WTC11 (cell line): Measurements from ENCODE around the gene IMPDH1. TPM values are rescaled to one million over a fixed set of nuclear protein-coding genes. Genes with fewer than 3 reads are reported as not detected.

Experiments used
- ATAC-seq: fragments of 200-7000 bp; cut with Tn5 transposase; 2 replicates; pipeline ENCODE4 v1.10.0; 2021; ENCODE audit warnings: mild to moderate bottlenecking, moderate library complexity
- CTCF ChIA-PET: fragments of 300-600 bp; sonication (Branson Sonifier 250); formaldehyde crosslinking; loops from one replicate; lab custom pipeline; 2021; ENCODE audit warnings: antibody characterized with exemption; lab: Charles Lee
- POLR2A ChIA-PET: fragments of 350-600 bp; sonication (Branson Sonifier 250); formaldehyde crosslinking; loops from one replicate; lab custom pipeline; 2021; ENCODE audit warnings: antibody characterized with exemption; lab: Charles Lee
- DNase-seq: peaks from one replicate; pipeline ENCODE4 v3.0.0; 2021; ENCODE audit warnings: low spot score
- H3K27ac Mint-ChIP-seq: 2 replicates; pipeline ENCODE4 v1.8.0; 2021; ENCODE audit warnings: mixed read lengths
- H3K27me3 Mint-ChIP-seq: 2 replicates; pipeline ENCODE4 v1.8.0; 2021; ENCODE audit warnings: low read depth, mild to moderate bottlenecking, moderate library complexity, mixed read lengths
- H3K36me3 Mint-ChIP-seq: 2 replicates; pipeline ENCODE4 v1.8.0; 2021; ENCODE audit warnings: mixed read lengths
- H3K4me1 Mint-ChIP-seq: 2 replicates; pipeline ENCODE4 v1.8.0; 2022; ENCODE audit warnings: mixed read lengths
- H3K4me3 Mint-ChIP-seq: 2 replicates; pipeline ENCODE4 v1.8.0; 2021; ENCODE audit warnings: mild to moderate bottlenecking, moderate library complexity, mixed read lengths
- H3K9me3 Mint-ChIP-seq: 2 replicates; pipeline ENCODE4 v1.8.0; 2021; ENCODE audit warnings: mixed read lengths
- ATF1 ChIP-seq: sonication (generic); formaldehyde crosslinking; IDR thresholded peaks from 2 replicates; pipeline ENCODE4 v1.8.1; 2023; ENCODE audit warnings: mild to moderate bottlenecking, moderate library complexity, missing genetic modification reagents
- ESRRA ChIP-seq: sonication (generic); formaldehyde crosslinking; IDR thresholded peaks from 2 replicates; pipeline ENCODE4 v1.8.1; 2022; ENCODE audit warnings: mild to moderate bottlenecking, missing genetic modification reagents, borderline replicate concordance
- FOXJ3 ChIP-seq: sonication (generic); formaldehyde crosslinking; IDR thresholded peaks from 2 replicates; pipeline ENCODE4 v1.9.0; 2021; ENCODE audit warnings: missing genetic modification reagents, mild to moderate bottlenecking, borderline replicate concordance
- GABPB1 ChIP-seq: sonication (generic); formaldehyde crosslinking; IDR thresholded peaks from 2 replicates; pipeline ENCODE4 v1.8.1; 2023; ENCODE audit warnings: mild to moderate bottlenecking, missing genetic modification reagents
- GRHL2 ChIP-seq: fragments of 250-450 bp; sonication (Bioruptor Pico); IDR thresholded peaks from 2 replicates; pipeline ENCODE4 v1.8.0; 2022; ENCODE audit warnings: mild to moderate bottlenecking, moderate library complexity; ENCODE audit not compliant: insufficient replicate concordance, severe bottlenecking
- JUN ChIP-seq: sonication (generic); formaldehyde crosslinking; IDR thresholded peaks from 2 replicates; pipeline ENCODE4 v1.8.0; 2023; ENCODE audit warnings: mild to moderate bottlenecking, missing genetic modification reagents
- KAT7 ChIP-seq: sonication (generic); formaldehyde crosslinking; IDR thresholded peaks from 2 replicates; pipeline ENCODE4 v1.8.1; 2023; ENCODE audit warnings: missing genetic modification reagents, mild to moderate bottlenecking, borderline replicate concordance
- NFATC4 ChIP-seq: fragments of 250-450 bp; sonication (Bioruptor Pico); IDR thresholded peaks from 2 replicates; pipeline ENCODE4 v1.9.0; 2021; ENCODE audit warnings: mild to moderate bottlenecking
- NFYB ChIP-seq: sonication (generic); formaldehyde crosslinking; conservative IDR thresholded peaks from 2 replicates; pipeline ENCODE4 v1.8.0; 2022; ENCODE audit warnings: low read depth, missing genetic modification reagents
- RELA ChIP-seq: sonication (generic); formaldehyde crosslinking; IDR thresholded peaks from 2 replicates; pipeline ENCODE4 v1.8.1; 2022; ENCODE audit warnings: missing genetic modification reagents, mild to moderate bottlenecking, borderline replicate concordance
- RORB ChIP-seq: fragments of 250-450 bp; sonication (Bioruptor Pico); IDR thresholded peaks from 2 replicates; pipeline ENCODE4 v1.9.0; 2021; ENCODE audit warnings: mild to moderate bottlenecking
- SMAD4 ChIP-seq: sonication (generic); formaldehyde crosslinking; IDR thresholded peaks from 2 replicates; pipeline ENCODE4 v1.8.0; 2022; ENCODE audit warnings: mild to moderate bottlenecking, missing genetic modification reagents
- TEAD4 ChIP-seq: sonication (generic); formaldehyde crosslinking; IDR thresholded peaks from 2 replicates; pipeline ENCODE4 v1.8.0; 2022; ENCODE audit warnings: mild to moderate bottlenecking, missing genetic modification reagents
- ZNF423 ChIP-seq: fragments of 250-450 bp; sonication (Bioruptor Pico); IDR thresholded peaks from 2 replicates; pipeline ENCODE4 v2.1.2; 2022; ENCODE audit warnings: mild to moderate bottlenecking, moderate library complexity
- total RNA-seq: library from RNA; stranded (reverse); gene quantifications from 3 replicates; pipeline ENCODE4 v1.2.3, GENCODE V29; 2021
- TF ChIP-seq, protein P1 (sequence below): sonication (generic); formaldehyde crosslinking; IDR thresholded peaks from 2 replicates; pipeline ENCODE4 v1.8.1; 2023; ENCODE audit warnings: mild to moderate bottlenecking, missing genetic modification reagents, moderate library complexity
- TF ChIP-seq, protein P2 (sequence below): fragments of 250-450 bp; sonication (Bioruptor Pico); IDR thresholded peaks from 2 replicates; pipeline ENCODE4 v1.9.0; 2021; ENCODE audit warnings: moderate library complexity, mild to moderate bottlenecking, inconsistent platforms, borderline replicate concordance
- TF ChIP-seq, protein P3 (sequence below): sonication (generic); formaldehyde crosslinking; IDR thresholded peaks from 2 replicates; pipeline ENCODE4 v1.8.1; 2022; ENCODE audit warnings: missing genetic modification reagents, borderline replicate concordance
- TF ChIP-seq, protein P4 (sequence below): sonication (generic); formaldehyde crosslinking; IDR thresholded peaks from 2 replicates; pipeline ENCODE4 v1.8.1; 2023; ENCODE audit warnings: mild to moderate bottlenecking, moderate library complexity, missing genetic modification reagents
- TF ChIP-seq, protein P5 (sequence below): sonication (generic); formaldehyde crosslinking; IDR thresholded peaks from 2 replicates; pipeline ENCODE4 v1.8.0; 2022; ENCODE audit warnings: missing genetic modification reagents
- TF ChIP-seq, protein P6 (sequence below): fragments of 250-450 bp; sonication (Bioruptor Pico); IDR thresholded peaks from 2 replicates; pipeline ENCODE4 v1.9.0; 2021; ENCODE audit warnings: mild to moderate bottlenecking, borderline replicate concordance
- TF ChIP-seq, protein P7 (sequence below): sonication (generic); formaldehyde crosslinking; IDR thresholded peaks from 2 replicates; pipeline ENCODE4 v1.8.0; 2023; ENCODE audit warnings: missing genetic modification reagents
- TF ChIP-seq, protein P8 (sequence below): fragments of 250-450 bp; sonication (Bioruptor Pico); conservative IDR thresholded peaks from 2 replicates; pipeline ENCODE4 v1.9.0; 2021; ENCODE audit warnings: mild to moderate bottlenecking

IMPDH1 gene
- total RNA-seq, 1 experiment from 2014 or later: 54.2 TPM

DNA sequence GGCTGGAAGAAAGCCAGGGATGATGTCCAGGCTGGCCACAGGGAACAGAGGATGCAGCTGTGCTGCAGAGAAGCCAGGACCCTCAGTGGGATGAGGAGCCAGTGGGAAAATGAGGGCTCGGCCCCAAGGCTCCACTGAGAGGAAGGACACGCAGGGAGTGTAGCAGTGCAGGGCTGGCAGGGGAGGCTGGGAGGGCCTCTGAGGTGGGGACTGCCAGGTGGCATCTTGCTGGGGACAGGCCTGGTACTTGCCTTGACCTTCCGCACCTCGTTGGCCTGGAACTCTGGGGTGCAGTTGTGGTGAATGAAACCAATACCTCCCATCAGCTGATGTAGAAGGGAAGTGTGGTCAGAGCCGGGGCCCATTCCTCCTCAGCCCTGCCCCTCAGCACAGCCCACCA is 9.2 kb downstream of the IMPDH1 start (continued):
- TF ChIP-seq, protein P1, sequence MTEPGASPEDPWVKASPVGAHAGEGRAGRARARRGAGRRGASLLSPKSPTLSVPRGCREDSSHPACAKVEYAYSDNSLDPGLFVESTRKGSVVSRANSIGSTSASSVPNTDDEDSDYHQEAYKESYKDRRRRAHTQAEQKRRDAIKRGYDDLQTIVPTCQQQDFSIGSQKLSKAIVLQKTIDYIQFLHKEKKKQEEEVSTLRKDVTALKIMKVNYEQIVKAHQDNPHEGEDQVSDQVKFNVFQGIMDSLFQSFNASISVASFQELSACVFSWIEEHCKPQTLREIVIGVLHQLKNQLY (CRISPR knock-in tag): no peak
- TF ChIP-seq, protein P2, sequence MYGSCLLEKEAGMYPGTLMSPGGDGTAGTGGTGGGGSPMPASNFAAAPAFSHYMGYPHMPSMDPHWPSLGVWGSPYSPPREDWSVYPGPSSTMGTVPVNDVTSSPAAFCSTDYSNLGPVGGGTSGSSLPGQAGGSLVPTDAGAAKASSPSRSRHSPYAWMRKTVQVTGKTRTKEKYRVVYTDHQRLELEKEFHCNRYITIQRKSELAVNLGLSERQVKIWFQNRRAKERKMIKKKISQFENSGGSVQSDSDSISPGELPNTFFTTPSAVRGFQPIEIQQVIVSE (CRISPR knock-in tag): no peak
- no peak for TF ChIP-seq FOXJ3
- TF ChIP-seq ESRRA: no peak
- TF ChIP-seq RORB (CRISPR knock-in tag): no peak
- no peak for TF ChIP-seq ATF1
- no peak for TF ChIP-seq KAT7 (CRISPR knock-in tag)
- no peak for TF ChIP-seq TEAD4

DNA sequence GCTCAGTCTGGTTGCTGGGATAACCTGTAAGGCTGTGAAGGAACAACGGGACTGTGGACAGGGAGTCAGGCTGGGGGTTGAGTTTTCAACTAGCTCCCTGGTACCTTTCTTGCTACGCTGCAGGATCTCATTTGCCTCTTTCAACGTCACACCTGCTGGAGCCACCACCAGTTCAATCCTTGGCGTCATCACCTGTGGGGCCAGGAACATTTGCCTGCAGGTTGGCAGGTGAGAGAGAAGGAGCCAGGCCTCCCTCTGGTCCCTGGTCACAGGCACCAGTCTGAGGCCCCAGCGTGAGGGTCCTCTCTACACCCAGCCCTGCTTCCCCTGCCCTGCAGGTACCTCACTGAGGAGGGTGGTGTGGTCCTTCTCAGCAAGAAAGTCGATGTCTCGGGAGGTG is 9.8 kb downstream of the IMPDH1 start:
- DNase-seq: no peak
- peaks cover 9% of the 10 kb centered on the region for H3K27me3 Mint-ChIP-seq
- H3K4me3 Mint-ChIP-seq: no peak overlapping the region
- peaks cover 10% of the 10 kb centered on the region for H3K4me1 Mint-ChIP-seq
- ChIA-PET CTCF (interaction anchor here (0.6 to 1.7 kb wide), 6 partner anchors 8 to 26 kb away, joined by 3 to 7 read pairs (median 4); no protein-coding TSS in a partner anchor), POLR2A (no interaction called here)
- peaks cover 8% of the 10 kb centered on the region for H3K36me3 Mint-ChIP-seq
- H3K27ac Mint-ChIP-seq: no peak overlapping the region
- H3K9me3 Mint-ChIP-seq: no peaks in the 10 kb centered on the region
- ATAC-seq: no peak
- TF ChIP-seq RELA (CRISPR knock-in tag) (no peak), NFYB (CRISPR knock-in tag) (no peak), SMAD4 (CRISPR knock-in tag) (no peak), GABPB1 (CRISPR knock-in tag) (no peak), ZNF423 (no peak), GRHL2 (CRISPR knock-in tag) (no peak), NFATC4 (CRISPR knock-in tag) (no peak), JUN (CRISPR knock-in tag) (no peak)
- TF ChIP-seq, protein P3, sequence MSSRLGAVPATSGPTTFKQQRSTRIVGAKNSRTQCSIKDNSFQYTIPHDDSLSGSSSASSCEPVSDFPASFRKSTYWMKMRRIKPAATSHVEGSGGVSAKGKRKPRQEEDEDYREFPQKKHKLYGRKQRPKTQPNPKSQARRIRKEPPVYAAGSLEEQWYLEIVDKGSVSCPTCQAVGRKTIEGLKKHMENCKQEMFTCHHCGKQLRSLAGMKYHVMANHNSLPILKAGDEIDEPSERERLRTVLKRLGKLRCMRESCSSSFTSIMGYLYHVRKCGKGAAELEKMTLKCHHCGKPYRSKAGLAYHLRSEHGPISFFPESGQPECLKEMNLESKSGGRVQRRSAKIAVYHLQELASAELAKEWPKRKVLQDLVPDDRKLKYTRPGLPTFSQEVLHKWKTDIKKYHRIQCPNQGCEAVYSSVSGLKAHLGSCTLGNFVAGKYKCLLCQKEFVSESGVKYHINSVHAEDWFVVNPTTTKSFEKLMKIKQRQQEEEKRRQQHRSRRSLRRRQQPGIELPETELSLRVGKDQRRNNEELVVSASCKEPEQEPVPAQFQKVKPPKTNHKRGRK (CRISPR knock-in tag): no peak
- TF ChIP-seq, protein P4, sequence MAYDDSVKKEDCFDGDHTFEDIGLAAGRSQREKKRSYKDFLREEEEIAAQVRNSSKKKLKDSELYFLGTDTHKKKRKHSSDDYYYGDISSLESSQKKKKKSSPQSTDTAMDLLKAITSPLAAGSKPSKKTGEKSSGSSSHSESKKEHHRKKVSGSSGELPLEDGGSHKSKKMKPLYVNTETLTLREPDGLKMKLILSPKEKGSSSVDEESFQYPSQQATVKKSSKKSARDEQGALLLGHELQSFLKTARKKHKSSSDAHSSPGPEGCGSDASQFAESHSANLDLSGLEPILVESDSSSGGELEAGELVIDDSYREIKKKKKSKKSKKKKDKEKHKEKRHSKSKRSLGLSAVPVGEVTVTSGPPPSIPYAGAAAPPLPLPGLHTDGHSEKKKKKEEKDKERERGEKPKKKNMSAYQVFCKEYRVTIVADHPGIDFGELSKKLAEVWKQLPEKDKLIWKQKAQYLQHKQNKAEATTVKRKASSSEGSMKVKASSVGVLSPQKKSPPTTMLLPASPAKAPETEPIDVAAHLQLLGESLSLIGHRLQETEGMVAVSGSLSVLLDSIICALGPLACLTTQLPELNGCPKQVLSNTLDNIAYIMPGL: no peak
- TF ChIP-seq, protein P5, sequence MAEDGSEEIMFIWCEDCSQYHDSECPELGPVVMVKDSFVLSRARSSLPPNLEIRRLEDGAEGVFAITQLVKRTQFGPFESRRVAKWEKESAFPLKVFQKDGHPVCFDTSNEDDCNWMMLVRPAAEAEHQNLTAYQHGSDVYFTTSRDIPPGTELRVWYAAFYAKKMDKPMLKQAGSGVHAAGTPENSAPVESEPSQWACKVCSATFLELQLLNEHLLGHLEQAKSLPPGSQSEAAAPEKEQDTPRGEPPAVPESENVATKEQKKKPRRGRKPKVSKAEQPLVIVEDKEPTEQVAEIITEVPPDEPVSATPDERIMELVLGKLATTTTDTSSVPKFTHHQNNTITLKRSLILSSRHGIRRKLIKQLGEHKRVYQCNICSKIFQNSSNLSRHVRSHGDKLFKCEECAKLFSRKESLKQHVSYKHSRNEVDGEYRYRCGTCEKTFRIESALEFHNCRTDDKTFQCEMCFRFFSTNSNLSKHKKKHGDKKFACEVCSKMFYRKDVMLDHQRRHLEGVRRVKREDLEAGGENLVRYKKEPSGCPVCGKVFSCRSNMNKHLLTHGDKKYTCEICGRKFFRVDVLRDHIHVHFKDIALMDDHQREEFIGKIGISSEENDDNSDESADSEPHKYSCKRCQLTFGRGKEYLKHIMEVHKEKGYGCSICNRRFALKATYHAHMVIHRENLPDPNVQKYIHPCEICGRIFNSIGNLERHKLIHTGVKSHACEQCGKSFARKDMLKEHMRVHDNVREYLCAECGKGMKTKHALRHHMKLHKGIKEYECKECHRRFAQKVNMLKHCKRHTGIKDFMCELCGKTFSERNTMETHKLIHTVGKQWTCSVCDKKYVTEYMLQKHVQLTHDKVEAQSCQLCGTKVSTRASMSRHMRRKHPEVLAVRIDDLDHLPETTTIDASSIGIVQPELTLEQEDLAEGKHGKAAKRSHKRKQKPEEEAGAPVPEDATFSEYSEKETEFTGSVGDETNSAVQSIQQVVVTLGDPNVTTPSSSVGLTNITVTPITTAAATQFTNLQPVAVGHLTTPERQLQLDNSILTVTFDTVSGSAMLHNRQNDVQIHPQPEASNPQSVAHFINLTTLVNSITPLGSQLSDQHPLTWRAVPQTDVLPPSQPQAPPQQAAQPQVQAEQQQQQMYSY (CRISPR knock-in tag): no peak
- TF ChIP-seq, protein P6, sequence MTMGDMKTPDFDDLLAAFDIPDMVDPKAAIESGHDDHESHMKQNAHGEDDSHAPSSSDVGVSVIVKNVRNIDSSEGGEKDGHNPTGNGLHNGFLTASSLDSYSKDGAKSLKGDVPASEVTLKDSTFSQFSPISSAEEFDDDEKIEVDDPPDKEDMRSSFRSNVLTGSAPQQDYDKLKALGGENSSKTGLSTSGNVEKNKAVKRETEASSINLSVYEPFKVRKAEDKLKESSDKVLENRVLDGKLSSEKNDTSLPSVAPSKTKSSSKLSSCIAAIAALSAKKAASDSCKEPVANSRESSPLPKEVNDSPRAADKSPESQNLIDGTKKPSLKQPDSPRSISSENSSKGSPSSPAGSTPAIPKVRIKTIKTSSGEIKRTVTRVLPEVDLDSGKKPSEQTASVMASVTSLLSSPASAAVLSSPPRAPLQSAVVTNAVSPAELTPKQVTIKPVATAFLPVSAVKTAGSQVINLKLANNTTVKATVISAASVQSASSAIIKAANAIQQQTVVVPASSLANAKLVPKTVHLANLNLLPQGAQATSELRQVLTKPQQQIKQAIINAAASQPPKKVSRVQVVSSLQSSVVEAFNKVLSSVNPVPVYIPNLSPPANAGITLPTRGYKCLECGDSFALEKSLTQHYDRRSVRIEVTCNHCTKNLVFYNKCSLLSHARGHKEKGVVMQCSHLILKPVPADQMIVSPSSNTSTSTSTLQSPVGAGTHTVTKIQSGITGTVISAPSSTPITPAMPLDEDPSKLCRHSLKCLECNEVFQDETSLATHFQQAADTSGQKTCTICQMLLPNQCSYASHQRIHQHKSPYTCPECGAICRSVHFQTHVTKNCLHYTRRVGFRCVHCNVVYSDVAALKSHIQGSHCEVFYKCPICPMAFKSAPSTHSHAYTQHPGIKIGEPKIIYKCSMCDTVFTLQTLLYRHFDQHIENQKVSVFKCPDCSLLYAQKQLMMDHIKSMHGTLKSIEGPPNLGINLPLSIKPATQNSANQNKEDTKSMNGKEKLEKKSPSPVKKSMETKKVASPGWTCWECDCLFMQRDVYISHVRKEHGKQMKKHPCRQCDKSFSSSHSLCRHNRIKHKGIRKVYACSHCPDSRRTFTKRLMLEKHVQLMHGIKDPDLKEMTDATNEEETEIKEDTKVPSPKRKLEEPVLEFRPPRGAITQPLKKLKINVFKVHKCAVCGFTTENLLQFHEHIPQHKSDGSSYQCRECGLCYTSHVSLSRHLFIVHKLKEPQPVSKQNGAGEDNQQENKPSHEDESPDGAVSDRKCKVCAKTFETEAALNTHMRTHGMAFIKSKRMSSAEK (CRISPR knock-in tag): no peak
- TF ChIP-seq, protein P7, sequence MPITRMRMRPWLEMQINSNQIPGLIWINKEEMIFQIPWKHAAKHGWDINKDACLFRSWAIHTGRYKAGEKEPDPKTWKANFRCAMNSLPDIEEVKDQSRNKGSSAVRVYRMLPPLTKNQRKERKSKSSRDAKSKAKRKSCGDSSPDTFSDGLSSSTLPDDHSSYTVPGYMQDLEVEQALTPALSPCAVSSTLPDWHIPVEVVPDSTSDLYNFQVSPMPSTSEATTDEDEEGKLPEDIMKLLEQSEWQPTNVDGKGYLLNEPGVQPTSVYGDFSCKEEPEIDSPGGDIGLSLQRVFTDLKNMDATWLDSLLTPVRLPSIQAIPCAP: no peak
- TF ChIP-seq, protein P8, sequence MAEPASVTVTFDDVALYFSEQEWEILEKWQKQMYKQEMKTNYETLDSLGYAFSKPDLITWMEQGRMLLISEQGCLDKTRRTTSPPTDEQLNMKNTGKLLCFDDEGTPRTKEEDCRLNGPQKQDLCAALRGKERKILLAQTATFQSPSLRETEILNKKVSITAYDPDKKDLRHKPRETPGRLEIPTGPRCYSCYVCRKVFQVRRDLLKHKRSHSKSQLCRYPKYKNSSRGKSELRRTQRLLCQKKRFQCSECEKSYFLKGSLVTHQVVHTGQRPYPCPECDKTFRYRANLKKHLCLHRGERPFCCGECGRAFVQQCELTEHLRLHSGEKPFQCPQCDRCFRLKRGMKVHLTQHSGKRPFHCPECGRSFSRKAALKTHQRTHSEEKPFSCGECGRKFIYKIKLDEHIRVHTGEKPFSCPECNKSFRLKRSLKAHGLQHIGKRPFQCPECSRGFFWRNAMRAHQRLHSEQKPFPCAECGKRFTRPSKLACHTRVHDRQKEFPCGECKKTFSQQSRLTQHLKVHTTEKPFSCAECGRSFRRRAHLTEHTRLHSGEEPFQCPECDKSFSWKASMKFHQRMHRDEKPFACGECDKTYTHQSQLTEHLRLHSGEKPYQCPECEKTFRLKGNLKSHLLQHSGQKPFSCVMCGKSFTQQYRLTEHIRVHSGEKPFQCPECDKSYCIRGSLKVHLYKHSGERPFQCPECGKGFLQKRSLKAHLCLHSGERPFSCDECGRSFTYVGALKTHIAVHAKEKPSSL (CRISPR knock-in tag): no peak
